ENCODE data around the gene AMFR. TPM values are rescaled to one million over a fixed set of nuclear protein-coding genes. Genes with fewer than 3 reads are reported as not detected.

The AMFR gene
- total RNA-seq, 1 experiment from 2014 or later: 31.7 TPM

DNA sequence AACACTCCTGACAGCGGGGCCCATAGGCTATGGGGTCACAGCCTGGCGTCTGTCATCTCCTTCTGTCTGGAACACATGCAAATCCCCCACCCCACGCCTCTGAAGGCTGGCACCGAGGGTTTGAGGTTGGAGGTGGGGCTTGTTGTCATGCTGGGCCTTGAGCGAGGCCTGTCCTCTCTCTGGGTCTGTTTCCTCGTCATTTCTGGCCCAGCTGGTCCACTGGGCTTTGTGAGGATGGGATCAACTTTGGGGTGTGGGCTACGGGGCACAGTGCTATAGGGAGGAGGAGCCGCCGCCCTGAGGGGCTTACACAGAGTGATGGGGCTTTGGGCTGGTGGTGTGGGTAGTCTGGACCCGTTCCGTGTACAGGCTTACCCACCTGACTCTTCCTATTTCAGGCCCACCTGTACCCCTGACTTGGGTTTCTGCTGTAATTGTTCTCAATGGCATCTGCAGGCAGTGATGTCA, 87.5 kb downstream of the AMFR start (continued):
- TF ChIP-seq SP1 (CRISPR knock-in tag; conservative IDR thresholded peaks at IDR 0.05): no peak
- no peak for TF ChIP-seq FOXK1 (CRISPR knock-in tag; IDR thresholded peaks at IDR 0.05)
- TF ChIP-seq, protein P1, sequence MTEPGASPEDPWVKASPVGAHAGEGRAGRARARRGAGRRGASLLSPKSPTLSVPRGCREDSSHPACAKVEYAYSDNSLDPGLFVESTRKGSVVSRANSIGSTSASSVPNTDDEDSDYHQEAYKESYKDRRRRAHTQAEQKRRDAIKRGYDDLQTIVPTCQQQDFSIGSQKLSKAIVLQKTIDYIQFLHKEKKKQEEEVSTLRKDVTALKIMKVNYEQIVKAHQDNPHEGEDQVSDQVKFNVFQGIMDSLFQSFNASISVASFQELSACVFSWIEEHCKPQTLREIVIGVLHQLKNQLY (CRISPR knock-in tag; IDR thresholded peaks at IDR 0.05): no peak

DNA sequence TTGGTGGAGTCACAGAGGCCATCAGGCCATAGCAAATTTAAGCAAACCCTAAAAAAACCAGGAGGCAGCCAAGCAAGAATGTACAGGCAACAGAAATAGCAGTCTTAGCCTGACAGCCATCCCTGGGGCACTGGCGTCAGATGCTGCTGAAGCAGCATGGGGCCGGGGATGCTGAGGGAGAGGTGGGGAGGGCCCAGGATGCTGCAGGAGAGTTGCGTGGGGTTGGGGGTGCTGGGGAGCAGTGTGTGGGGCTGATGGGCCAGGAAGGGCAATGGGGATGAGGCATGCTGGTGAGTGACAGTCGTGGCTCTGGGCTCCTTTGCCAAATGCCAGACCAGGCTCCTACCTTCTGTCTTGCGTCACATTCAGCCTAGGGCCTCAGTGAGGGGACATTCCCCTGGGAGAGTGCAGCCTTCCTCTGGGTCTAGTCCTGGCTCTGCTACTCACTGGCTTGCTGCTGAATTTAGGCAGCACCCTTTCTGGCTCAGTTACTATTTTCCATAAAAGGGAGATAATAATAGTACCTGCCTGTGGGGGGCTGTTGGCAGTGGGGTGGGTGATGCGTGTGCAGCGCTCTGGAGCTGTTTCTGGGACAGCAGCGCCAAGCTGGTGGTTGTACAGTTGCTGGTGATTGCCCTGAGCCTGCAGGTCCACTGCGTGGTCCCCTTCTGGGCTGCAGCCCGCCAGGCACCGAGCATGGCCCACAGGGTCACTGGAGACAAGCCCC, 88.1 kb downstream of the AMFR start:
- no peak overlapping the region for H3K27ac Mint-ChIP-seq
- POLR2A ChIA-PET: no interaction called here

DNA sequence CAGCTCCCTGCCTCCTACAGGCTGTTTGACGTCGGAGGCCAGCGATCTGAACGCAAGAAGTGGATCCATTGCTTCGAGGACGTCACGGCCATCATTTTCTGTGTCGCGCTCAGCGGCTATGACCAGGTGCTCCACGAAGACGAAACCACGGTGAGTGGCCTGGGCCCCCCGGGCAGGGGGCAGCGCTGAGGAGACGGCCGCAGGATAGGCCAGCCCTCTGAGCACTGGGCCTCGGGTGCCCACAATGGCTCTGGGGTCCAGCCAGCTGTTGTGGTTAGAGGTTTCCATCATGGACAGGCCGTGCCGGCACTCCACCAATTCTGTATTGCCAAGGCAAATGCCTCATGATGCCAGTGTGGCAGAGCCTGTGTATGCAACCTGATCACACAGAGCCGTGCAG, 88.6 kb downstream of the AMFR start:
- DNase-seq (ENCODE audit: low spot score): no peak
- CTCF ChIA-PET: interaction anchor here (6.2 kb wide), 1 partner anchor 20 kb away, joined by 65 read pairs; no protein-coding TSS in a partner anchor
- ATAC-seq: no peak
- Mint-ChIP-seq H3K36me3 (no peaks in the 10 kb centered on the region), H3K27ac (no peak overlapping the region), H3K4me3 (no peak overlapping the region), H3K4me1 (no peaks in the 10 kb centered on the region), H3K9me3 (no peaks in the 10 kb centered on the region), H3K27me3 (ENCODE audit: low read depth) (no peaks in the 10 kb centered on the region)
- no peak for TF ChIP-seq GABPB1 (CRISPR knock-in tag; IDR thresholded peaks at IDR 0.05)
- TF ChIP-seq ETV6 (CRISPR knock-in tag; IDR thresholded peaks at IDR 0.05): no peak
- no peak for TF ChIP-seq NFE2L1 (CRISPR knock-in tag; IDR thresholded peaks at IDR 0.05)
- TF ChIP-seq ZNF416 (CRISPR knock-in tag; IDR thresholded peaks at IDR 0.05): no peak
- TF ChIP-seq, protein P2, sequence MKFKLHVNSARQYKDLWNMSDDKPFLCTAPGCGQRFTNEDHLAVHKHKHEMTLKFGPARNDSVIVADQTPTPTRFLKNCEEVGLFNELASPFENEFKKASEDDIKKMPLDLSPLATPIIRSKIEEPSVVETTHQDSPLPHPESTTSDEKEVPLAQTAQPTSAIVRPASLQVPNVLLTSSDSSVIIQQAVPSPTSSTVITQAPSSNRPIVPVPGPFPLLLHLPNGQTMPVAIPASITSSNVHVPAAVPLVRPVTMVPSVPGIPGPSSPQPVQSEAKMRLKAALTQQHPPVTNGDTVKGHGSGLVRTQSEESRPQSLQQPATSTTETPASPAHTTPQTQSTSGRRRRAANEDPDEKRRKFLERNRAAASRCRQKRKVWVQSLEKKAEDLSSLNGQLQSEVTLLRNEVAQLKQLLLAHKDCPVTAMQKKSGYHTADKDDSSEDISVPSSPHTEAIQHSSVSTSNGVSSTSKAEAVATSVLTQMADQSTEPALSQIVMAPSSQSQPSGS (CRISPR knock-in tag; IDR thresholded peaks at IDR 0.05; ENCODE audit: borderline replicate concordance, low read depth): no peak
- TF ChIP-seq SP1 (CRISPR knock-in tag; conservative IDR thresholded peaks at IDR 0.05): no peak
- TF ChIP-seq SOX15 (CRISPR knock-in tag; IDR thresholded peaks at IDR 0.05): no peak
- no peak for TF ChIP-seq CREB1 (CRISPR knock-in tag; IDR thresholded peaks at IDR 0.05)
- TF ChIP-seq KAT7 (CRISPR knock-in tag; IDR thresholded peaks at IDR 0.05; ENCODE audit: borderline replicate concordance): no peak
- TF ChIP-seq RORB (CRISPR knock-in tag; IDR thresholded peaks at IDR 0.05): no peak
- TF ChIP-seq, protein P3, sequence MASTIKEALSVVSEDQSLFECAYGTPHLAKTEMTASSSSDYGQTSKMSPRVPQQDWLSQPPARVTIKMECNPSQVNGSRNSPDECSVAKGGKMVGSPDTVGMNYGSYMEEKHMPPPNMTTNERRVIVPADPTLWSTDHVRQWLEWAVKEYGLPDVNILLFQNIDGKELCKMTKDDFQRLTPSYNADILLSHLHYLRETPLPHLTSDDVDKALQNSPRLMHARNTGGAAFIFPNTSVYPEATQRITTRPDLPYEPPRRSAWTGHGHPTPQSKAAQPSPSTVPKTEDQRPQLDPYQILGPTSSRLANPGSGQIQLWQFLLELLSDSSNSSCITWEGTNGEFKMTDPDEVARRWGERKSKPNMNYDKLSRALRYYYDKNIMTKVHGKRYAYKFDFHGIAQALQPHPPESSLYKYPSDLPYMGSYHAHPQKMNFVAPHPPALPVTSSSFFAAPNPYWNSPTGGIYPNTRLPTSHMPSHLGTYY (CRISPR knock-in tag; IDR thresholded peaks at IDR 0.05): no peak
- TF ChIP-seq, protein P4, sequence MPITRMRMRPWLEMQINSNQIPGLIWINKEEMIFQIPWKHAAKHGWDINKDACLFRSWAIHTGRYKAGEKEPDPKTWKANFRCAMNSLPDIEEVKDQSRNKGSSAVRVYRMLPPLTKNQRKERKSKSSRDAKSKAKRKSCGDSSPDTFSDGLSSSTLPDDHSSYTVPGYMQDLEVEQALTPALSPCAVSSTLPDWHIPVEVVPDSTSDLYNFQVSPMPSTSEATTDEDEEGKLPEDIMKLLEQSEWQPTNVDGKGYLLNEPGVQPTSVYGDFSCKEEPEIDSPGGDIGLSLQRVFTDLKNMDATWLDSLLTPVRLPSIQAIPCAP (CRISPR knock-in tag; IDR thresholded peaks at IDR 0.05): no peak
- TF ChIP-seq, protein P5, sequence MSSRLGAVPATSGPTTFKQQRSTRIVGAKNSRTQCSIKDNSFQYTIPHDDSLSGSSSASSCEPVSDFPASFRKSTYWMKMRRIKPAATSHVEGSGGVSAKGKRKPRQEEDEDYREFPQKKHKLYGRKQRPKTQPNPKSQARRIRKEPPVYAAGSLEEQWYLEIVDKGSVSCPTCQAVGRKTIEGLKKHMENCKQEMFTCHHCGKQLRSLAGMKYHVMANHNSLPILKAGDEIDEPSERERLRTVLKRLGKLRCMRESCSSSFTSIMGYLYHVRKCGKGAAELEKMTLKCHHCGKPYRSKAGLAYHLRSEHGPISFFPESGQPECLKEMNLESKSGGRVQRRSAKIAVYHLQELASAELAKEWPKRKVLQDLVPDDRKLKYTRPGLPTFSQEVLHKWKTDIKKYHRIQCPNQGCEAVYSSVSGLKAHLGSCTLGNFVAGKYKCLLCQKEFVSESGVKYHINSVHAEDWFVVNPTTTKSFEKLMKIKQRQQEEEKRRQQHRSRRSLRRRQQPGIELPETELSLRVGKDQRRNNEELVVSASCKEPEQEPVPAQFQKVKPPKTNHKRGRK (CRISPR knock-in tag; IDR thresholded peaks at IDR 0.05; ENCODE audit: borderline replicate concordance): no peak
- no peak for TF ChIP-seq HMGA2 (CRISPR knock-in tag; IDR thresholded peaks at IDR 0.05)
- no peak for TF ChIP-seq OVOL2 (CRISPR knock-in tag; IDR thresholded peaks at IDR 0.05; ENCODE audit: borderline replicate concordance)
- POLR2A ChIA-PET: no interaction called here

More for the DNA sequence above, 88.1 kb downstream of the AMFR start:
- Mint-ChIP-seq H3K9me3 (no peaks in the 10 kb centered on the region), H3K4me3 (no peak overlapping the region), H3K27me3 (ENCODE audit: low read depth) (no peaks in the 10 kb centered on the region), H3K36me3 (no peaks in the 10 kb centered on the region), H3K4me1 (no peaks in the 10 kb centered on the region)
- CTCF ChIA-PET: interaction anchor here (6.2 kb wide), 1 partner anchor 19 kb away, joined by 65 read pairs; no protein-coding TSS in a partner anchor
- DNase-seq (ENCODE audit: low spot score): no peak
- no peak for TF ChIP-seq FOXP1 (CRISPR knock-in tag; IDR thresholded peaks at IDR 0.05; ENCODE audit: borderline replicate concordance)
- no peak for TF ChIP-seq NR1H2 (CRISPR knock-in tag; IDR thresholded peaks at IDR 0.05)
- TF ChIP-seq, protein P6, sequence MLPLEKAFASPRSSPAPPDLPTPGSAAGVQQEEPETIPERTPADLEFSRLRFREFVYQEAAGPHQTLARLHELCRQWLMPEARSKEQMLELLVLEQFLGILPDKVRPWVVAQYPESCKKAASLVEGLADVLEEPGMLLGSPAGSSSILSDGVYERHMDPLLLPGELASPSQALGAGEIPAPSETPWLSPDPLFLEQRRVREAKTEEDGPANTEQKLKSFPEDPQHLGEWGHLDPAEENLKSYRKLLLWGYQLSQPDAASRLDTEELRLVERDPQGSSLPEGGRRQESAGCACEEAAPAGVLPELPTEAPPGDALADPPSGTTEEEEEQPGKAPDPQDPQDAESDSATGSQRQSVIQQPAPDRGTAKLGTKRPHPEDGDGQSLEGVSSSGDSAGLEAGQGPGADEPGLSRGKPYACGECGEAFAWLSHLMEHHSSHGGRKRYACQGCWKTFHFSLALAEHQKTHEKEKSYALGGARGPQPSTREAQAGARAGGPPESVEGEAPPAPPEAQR (CRISPR knock-in tag; IDR thresholded peaks at IDR 0.05): no peak
- ATAC-seq: no peak

Measured in WTC11 (cell line).